Activated T-helper 17 cell treated with anti-CD3 and anti-CD28 coated beads, Interleukin-2, amount 50 U/mL, for 72 hours (primary cell): ENCODE results near the gene AGAP1. TPM values are rescaled to one million over a fixed set of nuclear protein-coding genes. Genes with fewer than 3 reads are reported as not detected.

Source experiments
- ATAC-seq: fragments of 150-1000 bp; cut with Tn5 transposase; replicated peaks from 2 replicates; pipeline ENCODE4 v1.10.0; 2021; ENCODE audit warnings: mild to moderate bottlenecking, moderate library complexity
- H3K27ac Mint-ChIP-seq: one replicate; pipeline ENCODE4 v1.8.0; 2022; ENCODE audit warnings: mixed read lengths
- H3K27me3 Mint-ChIP-seq: one replicate; pipeline ENCODE4 v1.8.0; 2022; ENCODE audit warnings: mixed read lengths
- H3K36me3 Mint-ChIP-seq: one replicate; pipeline ENCODE4 v1.8.0; 2022; ENCODE audit warnings: low read depth, mild to moderate bottlenecking, mixed read lengths
- H3K4me1 Mint-ChIP-seq: one replicate; pipeline ENCODE4 v1.8.0; 2022; ENCODE audit warnings: mixed read lengths
- H3K4me3 Mint-ChIP-seq: one replicate; pipeline ENCODE4 v1.8.0; 2022; ENCODE audit warnings: mild to moderate bottlenecking, mixed read lengths
- H3K9me3 Mint-ChIP-seq: one replicate; pipeline ENCODE4 v1.8.0; 2022; ENCODE audit warnings: mixed read lengths
- total RNA-seq, 2 donors: library from RNA; stranded (reverse); gene quantifications; one replicate each; pipeline ENCODE4 v1.2.3, GENCODE V29; 2022

AGAP1 gene
- total RNA-seq, 2 donors from 2014 or later, result 2.2 to 5.3 TPM

DNA sequence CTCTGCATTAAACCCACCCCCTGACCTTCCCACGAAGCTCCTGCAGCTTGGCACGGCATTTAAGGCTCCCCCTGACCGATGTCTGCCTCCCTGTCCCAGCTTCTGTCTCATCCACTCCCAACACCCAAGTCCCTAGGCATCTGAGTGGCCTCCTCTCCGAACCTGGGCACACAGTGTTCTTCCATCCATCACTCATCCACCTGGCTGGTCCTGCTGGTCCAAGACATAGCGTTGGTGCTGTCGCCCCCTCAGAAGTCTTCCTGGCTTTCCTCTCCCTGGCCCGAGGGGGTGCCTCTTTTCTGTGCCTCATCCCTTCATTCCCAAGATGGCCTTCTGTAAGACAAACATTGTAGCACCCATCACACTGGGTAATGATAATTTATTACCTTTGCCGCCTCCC, 350.7 kb downstream of the AGAP1 start:
- no peaks in the 10 kb centered on the region for H3K36me3 Mint-ChIP-seq
- no peak overlapping the region for H3K4me3 Mint-ChIP-seq
- no peaks in the 10 kb centered on the region for H3K9me3 Mint-ChIP-seq
- no peak for ATAC-seq
- H3K27me3 Mint-ChIP-seq, result no peaks in the 10 kb centered on the region
- no peak overlapping the region for H3K27ac Mint-ChIP-seq
- no peaks in the 10 kb centered on the region for H3K4me1 Mint-ChIP-seq

DNA sequence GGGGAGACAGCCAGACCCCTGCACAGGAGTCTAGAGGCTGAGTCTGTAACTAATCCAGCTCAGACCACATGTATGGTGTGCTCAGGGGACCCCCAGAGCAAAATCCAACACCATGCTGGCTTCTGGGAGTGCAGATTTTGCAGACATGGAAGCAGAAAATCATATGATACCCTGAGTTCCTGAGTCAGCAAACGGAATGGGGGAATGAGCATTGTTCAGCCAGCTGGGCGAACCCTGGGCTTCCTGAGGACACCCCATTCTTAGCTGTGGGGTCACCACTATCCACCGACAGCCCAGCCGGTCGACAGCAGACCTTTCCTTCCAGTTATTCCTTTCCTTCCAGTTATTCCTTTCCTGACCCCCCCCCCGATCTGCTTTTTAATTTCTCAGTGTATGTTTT, 351.4 kb downstream of the AGAP1 start:
- no peak overlapping the region for H3K27ac Mint-ChIP-seq
- H3K36me3 Mint-ChIP-seq, result no peaks in the 10 kb centered on the region
- H3K27me3 Mint-ChIP-seq, result no peaks in the 10 kb centered on the region
- H3K4me1 Mint-ChIP-seq, result no peaks in the 10 kb centered on the region
- H3K9me3 Mint-ChIP-seq, result no peaks in the 10 kb centered on the region
- no peak overlapping the region for H3K4me3 Mint-ChIP-seq
- no peak for ATAC-seq

DNA sequence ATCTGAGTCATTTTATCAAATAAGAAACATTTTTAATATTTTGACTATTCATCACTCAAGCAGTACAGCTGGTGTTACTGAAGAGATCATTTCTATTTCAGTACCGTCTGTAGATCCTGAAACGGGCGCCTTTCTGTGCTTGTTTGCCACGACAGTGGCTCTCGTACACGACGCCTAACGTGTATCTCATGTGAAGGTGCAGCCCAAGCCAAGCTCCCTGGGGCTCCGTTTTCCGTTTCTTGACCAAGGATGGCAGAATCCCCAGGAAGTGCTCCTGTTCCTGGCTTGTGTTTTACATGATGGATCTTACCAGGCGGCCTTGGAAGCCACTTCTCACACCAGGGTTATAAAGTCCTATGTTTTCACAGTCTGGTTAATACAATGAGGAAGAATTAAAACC, 353.7 kb downstream of the AGAP1 start:
- ATAC-seq, result no peak
- Mint-ChIP-seq H3K4me1 (no peaks in the 10 kb centered on the region), H3K4me3 (no peak overlapping the region), H3K9me3 (no peaks in the 10 kb centered on the region), H3K27ac (no peak overlapping the region), H3K27me3 (no peaks in the 10 kb centered on the region), H3K36me3 (no peaks in the 10 kb centered on the region)

DNA sequence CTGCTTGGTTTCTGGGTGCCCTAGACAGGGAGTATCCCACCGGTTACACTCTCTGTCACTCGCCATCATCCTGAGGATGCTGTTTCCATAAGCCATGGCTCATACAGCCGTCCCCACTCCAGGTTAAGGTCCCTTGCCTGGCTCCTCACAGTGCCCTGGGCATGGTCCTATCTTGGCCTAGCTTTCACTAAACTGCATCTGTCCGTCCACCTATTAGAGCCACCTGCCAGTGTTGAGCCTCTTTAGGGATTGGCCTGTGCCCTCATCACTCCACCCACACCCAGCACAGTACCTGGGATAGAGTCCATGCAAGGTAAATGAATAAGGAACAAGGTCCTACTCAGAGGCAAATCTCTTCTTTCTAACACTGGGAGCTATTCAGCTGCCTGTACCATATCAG, 354.2 kb downstream of the AGAP1 start:
- no peak overlapping the region for H3K27ac Mint-ChIP-seq
- no peaks in the 10 kb centered on the region for H3K36me3 Mint-ChIP-seq
- H3K4me1 Mint-ChIP-seq, result no peaks in the 10 kb centered on the region
- no peaks in the 10 kb centered on the region for H3K9me3 Mint-ChIP-seq
- no peak for ATAC-seq
- H3K27me3 Mint-ChIP-seq, result no peaks in the 10 kb centered on the region
- H3K4me3 Mint-ChIP-seq, result no peak overlapping the region

DNA sequence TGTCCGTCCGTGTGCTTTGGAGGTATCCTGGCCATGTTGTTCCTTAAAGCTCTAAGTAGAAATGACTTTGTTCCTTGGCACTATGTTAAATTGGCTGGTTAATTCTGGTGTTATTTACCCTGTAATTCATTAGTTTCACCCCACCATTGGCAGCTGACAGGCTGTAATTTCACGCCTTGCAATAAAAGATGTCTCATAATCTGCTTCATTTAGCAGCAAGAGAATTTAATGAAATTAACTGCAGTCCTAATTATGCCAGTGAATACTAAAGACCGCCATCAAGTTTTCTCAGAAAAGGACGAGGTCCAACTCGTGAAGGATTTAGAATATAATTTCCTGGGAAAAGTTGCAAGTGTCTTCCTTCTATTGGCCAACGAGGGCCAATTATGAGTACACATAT, 355.1 kb downstream of the AGAP1 start:
- Mint-ChIP-seq H3K4me3 (no peak overlapping the region), H3K36me3 (no peaks in the 10 kb centered on the region), H3K27me3 (no peaks in the 10 kb centered on the region), H3K4me1 (no peaks in the 10 kb centered on the region), H3K9me3 (no peaks in the 10 kb centered on the region), H3K27ac (no peak overlapping the region)
- no peak for ATAC-seq

DNA sequence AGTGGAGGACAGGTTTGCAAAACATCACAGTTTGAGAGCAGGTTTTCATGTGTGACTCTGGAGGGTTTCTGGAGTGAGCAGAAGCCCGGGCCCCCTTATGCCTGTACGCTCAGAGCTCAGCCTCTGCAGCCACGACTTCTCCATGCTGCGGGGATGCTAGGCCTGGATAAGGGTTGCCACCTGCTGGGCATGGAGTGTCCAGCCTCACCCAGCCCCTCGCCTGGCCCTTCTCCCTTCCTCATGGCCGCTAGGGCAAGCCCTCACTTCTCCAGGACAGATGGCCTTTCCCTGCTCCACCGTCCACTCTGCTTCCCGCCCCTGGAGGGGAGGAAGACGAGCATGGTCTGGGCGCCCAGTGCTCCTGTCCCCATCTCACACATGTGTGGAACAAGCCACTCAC, 355.6 kb downstream of the AGAP1 start:
- no peaks in the 10 kb centered on the region for H3K4me1 Mint-ChIP-seq
- H3K4me3 Mint-ChIP-seq, result no peak overlapping the region
- no peaks in the 10 kb centered on the region for H3K9me3 Mint-ChIP-seq
- H3K36me3 Mint-ChIP-seq, result no peaks in the 10 kb centered on the region
- no peak overlapping the region for H3K27ac Mint-ChIP-seq
- no peaks in the 10 kb centered on the region for H3K27me3 Mint-ChIP-seq
- no peak for ATAC-seq

DNA sequence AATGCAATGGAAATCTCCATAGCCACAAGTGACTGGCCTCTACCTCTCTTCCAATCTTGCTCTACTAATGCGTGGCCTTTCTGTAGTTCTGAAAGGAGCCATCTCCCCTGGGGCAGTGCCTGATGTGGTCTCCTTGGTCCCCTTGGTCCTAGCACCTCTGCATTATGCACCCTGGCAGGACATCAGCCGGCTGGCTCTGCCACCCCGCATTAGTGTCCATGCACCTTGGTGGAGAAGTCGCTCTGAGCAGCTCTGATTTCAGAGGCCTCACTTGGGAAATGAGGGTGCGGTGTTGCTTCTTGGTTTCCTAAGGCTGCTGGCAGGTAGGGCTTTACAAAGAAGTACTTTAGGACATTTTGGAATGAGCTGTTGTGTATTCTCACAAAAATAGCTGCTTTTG, 356.4 kb downstream of the AGAP1 start:
- no peak for ATAC-seq
- Mint-ChIP-seq H3K4me1 (no peaks in the 10 kb centered on the region), H3K27me3 (no peaks in the 10 kb centered on the region), H3K27ac (no peak overlapping the region), H3K36me3 (no peaks in the 10 kb centered on the region), H3K4me3 (no peak overlapping the region), H3K9me3 (no peaks in the 10 kb centered on the region)

DNA sequence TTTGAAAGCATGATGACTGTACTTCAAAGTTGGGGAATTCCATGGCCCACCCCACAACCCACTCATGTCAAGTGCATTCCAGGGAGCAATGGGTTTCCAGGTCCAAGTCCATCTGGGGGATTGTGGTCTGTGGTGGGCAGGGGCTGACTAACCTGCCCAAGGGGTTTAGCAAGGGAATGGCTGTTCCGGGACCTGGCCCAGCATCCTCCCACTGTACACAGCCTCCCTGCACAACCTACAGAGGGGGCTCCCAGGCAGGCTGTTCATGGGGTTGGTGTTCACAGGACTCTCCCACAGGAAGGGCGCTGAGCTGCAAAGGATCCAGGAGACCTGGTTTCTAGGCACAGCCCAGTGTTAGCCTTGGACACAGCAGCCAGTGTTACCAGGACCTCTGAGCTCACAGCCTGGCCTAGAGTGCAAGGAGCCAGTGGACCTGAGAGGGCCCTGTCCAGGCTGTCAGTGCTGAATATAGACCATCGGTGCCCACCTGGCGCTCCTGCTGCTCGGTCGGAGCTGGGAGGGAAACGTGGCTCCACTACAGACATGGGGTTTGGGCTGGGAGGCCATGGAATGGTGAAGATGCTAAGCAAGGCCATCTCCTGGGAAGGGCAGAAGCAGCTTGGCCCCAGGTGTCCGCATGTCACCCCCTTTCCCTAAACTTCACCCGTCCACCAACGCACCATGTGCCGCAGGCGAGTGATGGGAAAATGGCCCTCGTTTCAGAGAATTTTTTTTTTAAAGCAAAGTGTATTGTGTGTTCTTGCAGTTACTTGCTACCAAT, 357.1 kb downstream of the AGAP1 start:
- ATAC-seq, result no peak
- Mint-ChIP-seq H3K36me3 (no peaks in the 10 kb centered on the region), H3K9me3 (no peaks in the 10 kb centered on the region), H3K27ac (no peak overlapping the region), H3K4me1 (no peaks in the 10 kb centered on the region), H3K27me3 (no peaks in the 10 kb centered on the region), H3K4me3 (no peak overlapping the region)

DNA sequence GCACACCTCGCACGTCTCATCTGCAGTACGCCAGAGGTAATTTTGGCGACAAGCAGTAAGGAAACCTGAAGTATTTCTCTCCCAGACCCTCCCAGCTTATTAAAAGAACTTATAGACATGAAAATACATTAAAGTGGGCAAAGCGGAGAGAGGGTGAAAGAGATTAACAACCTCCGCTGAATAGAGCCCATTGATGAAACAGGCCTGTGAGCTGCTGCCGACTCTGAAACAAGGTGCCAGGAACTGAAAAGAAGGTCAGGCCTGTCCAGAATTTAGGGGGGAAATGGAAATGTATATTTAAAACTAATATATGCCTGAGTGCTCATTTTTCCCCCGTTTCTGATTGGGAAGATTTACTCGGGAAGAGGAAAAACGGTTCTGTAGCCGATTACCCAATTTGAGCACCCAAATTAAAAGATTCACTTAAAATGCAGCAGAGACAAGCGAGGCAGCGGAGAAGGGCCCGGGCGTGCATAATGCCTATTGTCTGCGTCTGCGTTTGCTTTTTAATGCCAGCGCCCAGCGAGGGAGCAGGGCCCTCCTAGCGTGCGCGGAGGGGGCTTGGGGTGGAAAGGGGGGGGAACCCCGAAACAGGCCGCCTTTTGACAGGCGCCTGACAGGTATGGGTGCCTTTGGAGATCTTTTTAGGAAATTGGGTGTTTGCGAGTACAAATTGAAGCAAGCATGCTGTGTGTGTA, 358.1 kb downstream of the AGAP1 start:
- Mint-ChIP-seq H3K4me3 (no peak overlapping the region), H3K4me1 (no peaks in the 10 kb centered on the region), H3K36me3 (no peaks in the 10 kb centered on the region), H3K27me3 (no peaks in the 10 kb centered on the region), H3K27ac (no peak overlapping the region), H3K9me3 (no peaks in the 10 kb centered on the region)
- no peak for ATAC-seq

DNA sequence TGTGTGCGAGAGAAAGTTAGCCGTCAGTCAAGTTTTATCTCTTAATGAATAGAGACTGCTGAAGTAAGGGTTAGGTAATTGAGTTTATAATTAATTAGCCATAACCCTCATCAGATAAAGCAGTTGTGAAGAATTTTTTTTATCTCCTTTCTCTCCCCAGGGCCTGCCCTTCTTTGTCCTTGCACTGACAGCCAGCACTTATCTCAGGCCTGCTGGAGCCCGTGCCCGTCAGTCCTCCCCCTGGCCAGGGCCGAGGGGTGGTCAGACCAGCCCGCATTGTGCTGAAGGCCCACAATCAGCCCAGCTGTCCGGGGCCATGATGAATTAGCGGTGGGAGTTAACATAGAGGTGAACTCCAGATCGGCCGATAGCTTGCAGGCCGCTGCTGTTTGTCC, 358.7 kb downstream of the AGAP1 start:
- Mint-ChIP-seq H3K27ac (no peak overlapping the region), H3K4me3 (no peak overlapping the region), H3K4me1 (no peaks in the 10 kb centered on the region), H3K36me3 (no peaks in the 10 kb centered on the region), H3K27me3 (no peaks in the 10 kb centered on the region), H3K9me3 (no peaks in the 10 kb centered on the region)
- no peak for ATAC-seq

DNA sequence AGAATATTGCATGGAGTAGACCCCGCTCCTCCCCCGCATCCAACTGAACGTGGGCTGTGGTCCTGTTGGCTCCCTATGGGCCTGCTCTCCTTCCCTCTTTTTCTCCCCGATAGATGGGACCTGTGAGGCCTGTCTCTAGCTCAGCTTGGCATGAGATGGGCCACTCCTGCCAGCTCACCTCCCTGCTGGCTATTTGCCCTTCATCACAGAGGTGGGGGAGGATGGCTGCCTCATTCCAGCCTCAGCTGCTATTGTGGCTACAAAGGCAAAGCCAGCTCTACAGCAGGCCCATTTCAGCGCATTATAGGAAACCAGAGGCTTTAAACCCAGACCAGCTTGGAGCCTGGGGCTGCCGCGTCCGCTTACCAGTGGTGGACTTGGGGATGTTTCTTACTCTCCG, 360.4 kb downstream of the AGAP1 start:
- H3K4me3 Mint-ChIP-seq, result no peak overlapping the region

DNA sequence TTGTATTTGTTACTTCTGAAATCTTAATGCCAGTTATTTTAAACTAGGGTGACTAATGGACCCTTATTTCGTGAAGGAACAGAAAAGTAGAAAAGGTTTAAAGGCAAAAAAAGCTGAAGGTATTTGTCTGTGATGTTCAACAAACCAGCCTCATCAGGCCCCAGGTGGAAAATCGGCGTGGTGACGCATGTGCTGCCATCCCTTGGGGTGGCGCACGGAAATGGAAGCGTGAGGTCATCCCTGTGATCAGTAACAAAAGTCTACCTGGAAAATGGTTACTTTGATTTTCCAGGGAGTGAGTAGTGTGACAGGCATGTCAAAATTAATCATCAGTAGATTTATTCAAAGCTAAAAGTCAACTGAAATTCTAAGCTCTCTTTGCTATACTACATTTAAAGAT, 361.2 kb downstream of the AGAP1 start:
- no peaks in the 10 kb centered on the region for H3K9me3 Mint-ChIP-seq
- no peaks in the 10 kb centered on the region for H3K36me3 Mint-ChIP-seq

More for the DNA sequence above, 360.4 kb downstream of the AGAP1 start:
- H3K27me3 Mint-ChIP-seq, result no peaks in the 10 kb centered on the region
- no peaks in the 10 kb centered on the region for H3K36me3 Mint-ChIP-seq
- H3K9me3 Mint-ChIP-seq, result no peaks in the 10 kb centered on the region
- H3K4me1 Mint-ChIP-seq, result no peaks in the 10 kb centered on the region
- ATAC-seq, result no peak
- no peak overlapping the region for H3K27ac Mint-ChIP-seq

DNA sequence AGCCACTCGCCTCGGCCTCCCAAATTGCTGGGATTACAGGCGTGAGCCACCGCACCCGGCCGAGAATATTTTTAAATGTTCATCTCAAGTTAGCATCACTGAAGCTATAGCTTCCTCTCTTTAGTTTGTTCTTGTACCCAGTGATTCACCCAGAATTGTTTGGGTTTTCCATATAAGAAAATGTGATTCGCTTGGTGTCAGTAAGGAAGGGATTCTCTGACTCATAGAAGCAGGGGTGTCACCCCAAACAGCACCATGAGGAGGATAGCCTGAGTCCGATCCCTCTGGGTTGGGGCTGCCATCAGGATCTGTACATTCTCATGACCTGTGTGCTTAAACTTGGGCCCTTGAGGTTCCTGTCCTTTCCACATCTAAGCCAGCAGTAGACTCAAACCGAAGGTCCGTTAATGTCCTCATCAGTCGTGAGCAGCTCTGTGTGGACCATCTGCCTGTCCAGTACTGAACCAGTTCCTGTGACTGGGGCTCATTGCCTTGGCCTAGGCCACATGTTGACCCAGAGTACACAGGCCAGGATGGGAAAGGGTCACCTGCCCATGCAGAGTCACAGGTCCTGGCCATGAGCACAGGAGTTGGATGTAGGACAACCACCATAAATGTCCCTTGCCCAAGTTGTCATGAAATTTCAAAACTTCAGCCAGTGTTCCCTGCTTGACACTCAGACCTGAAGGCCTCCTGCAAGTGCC, 362.5 kb downstream of the AGAP1 start:
- H3K4me3 Mint-ChIP-seq, result no peak overlapping the region
- H3K4me1 Mint-ChIP-seq, result no peaks in the 10 kb centered on the region
- no peak overlapping the region for H3K27ac Mint-ChIP-seq
- ATAC-seq, result no peak
- H3K27me3 Mint-ChIP-seq, result peaks cover 3% of the 10 kb centered on the region
- no peaks in the 10 kb centered on the region for H3K9me3 Mint-ChIP-seq
- no peaks in the 10 kb centered on the region for H3K36me3 Mint-ChIP-seq

More for the DNA sequence above, 361.2 kb downstream of the AGAP1 start:
- H3K4me1 Mint-ChIP-seq, result no peaks in the 10 kb centered on the region
- no peaks in the 10 kb centered on the region for H3K27me3 Mint-ChIP-seq
- ATAC-seq, result no peak
- no peak overlapping the region for H3K27ac Mint-ChIP-seq
- H3K4me3 Mint-ChIP-seq, result no peak overlapping the region

DNA sequence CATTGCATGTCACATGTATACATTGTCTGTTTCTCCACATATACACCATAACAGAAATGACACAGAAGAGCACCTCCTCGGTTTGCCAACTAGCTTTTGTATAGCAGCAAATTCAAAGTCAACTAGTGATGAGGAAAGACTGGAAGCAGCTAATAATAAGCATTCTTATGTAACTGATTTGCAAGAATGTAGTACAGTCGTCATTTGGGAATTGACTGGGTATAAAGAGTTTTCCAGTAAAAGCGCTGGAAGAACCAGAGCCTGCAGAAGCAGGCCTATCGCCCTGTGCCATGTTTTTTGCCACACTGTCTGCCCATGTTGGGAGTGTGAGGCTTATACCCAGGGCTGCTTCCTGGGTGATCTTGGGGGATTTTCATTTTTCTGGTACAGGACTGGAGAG, 363.8 kb downstream of the AGAP1 start:
- Mint-ChIP-seq H3K4me3 (no peak overlapping the region), H3K9me3 (no peaks in the 10 kb centered on the region), H3K27me3 (peaks cover 3% of the 10 kb centered on the region), H3K27ac (no peak overlapping the region), H3K36me3 (no peaks in the 10 kb centered on the region), H3K4me1 (no peaks in the 10 kb centered on the region)
- no peak for ATAC-seq

DNA sequence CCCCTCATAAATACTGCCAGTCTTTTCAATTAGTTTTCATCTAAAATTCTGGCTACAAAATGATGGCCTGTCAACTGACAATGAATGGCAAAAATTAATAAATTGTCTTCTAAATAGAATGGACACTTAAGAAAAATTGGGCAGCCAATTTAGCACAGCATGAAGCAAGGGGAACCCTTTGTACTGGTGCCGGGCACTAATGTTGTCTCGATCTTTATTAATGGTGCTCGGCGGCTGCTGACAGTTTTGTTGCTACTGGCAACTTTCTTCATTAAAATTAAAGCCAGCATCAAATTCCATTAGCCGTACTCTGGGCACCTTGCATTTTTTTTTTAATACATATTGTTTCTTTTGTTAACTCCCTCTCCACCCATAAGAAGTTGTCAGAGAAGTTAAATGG, 365.0 kb downstream of the AGAP1 start:
- H3K36me3 Mint-ChIP-seq, result no peaks in the 10 kb centered on the region
- no peak overlapping the region for H3K27ac Mint-ChIP-seq
- no peak overlapping the region for H3K4me3 Mint-ChIP-seq
- H3K27me3 Mint-ChIP-seq, result peaks cover 3% of the 10 kb centered on the region
- no peaks in the 10 kb centered on the region for H3K4me1 Mint-ChIP-seq
- ATAC-seq, result no peak
- H3K9me3 Mint-ChIP-seq, result no peaks in the 10 kb centered on the region
